Hematopoietic multipotent progenitor cell treated with erythropoietin and hydrocortisone succinate and interleukin-3 and kit ligand, for 17 days (in vitro differentiated cells): ENCODE data around the gene PRKCG.
"Not testable (repeated sequence)": the region's sequence is repeated elsewhere in the genome, so short reads cannot be mapped to it uniquely, and the experiment has no call there.

Experiments
- DNase-seq: peaks from one replicate; pipeline ENCODE4 v3.0.0-alpha.2; 2015; ENCODE audit warnings: low spot score

The PRKCG gene

GRCh38 chr19:53944933-53945332 lies 62.9 kb downstream of the PRKCG start:
- DNase-seq: no peak

DNA sequence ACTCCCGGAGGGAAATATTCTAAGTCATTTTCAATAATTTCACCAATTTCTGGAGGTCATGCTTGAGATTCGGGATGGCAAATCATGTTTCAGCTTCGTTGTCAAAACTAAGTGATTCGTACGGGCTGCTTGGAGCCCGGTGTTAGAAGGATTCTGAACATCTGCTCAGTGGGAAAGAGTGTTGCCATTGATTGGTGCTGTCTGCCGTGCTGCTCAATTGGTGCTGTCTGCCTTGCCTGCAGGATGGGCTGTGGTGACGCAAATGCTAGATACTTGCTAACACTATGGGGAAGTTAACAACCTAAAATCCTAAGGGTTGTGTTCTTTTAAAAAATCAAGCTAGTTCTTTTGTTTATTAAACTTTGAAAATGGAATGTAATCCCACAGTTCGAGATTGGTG lies 63.4 kb downstream of the PRKCG start:
- no peak for DNase-seq

DNA sequence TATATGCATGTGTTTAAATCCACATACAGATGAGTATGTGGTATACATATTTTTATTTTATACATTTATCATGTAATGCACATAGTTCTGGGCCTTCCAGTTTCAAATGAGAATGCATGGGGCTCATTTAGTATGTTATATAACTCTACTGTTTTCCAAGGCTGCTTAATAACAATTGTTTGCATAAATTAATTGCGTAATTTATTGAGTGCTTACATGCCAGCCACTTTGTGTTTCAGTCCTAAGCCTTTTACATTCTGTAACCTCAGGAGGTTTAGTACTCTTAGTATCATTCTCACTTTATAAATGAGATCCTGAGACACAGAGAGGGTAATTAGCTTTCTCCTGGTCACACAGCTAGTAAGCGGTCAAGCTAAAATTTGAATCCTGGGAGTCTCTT lies 64.0 kb downstream of the PRKCG start:
- no peak for DNase-seq

- DNase-seq: no peak
Measured at GRCh38 chr19:53947624-53948023, 65.6 kb downstream of the PRKCG start.

GRCh38 chr19:53948611-53949010 lies 66.6 kb downstream of the PRKCG start:
- not testable (repeated sequence) for DNase-seq

DNA sequence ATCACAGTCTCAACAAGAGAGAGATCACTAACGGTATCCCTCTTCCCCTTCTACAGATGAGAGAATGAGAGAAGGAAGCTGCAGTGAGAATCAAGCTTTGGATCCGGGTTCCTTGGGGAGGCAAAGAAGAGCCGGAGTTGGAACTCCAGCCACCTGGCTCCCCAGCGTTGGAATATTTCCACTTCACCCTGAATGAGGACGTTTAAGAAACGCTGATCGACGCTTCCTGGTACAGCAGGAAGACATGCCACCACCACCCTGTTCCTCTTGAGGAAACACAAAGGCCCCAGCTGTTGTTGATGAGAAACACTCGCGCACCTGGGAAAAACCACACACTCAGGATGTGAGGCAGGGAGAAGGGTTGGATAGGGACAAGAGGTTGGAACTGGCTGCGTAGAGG lies 69.4 kb downstream of the PRKCG start:
- DNase-seq: no peak

- DNase-seq: no peak
Measured at GRCh38 chr19:53951947-53952346, 70.0 kb downstream of the PRKCG start.

- DNase-seq: no peak
Measured at GRCh38 chr19:53953383-53953782, 71.4 kb downstream of the PRKCG start.
